Measurements from ENCODE around the gene ADGRG7. TPM values are rescaled to one million over a fixed set of nuclear protein-coding genes. Genes with fewer than 3 reads are reported as not detected.
A peak's percentile ranks its signal among the peaks of the same experiment; 100 is the strongest.

Gene ADGRG7
- polyA plus RNA-seq, 1 donor (not counting 4 experiments of a cell fraction or from before 2014, with no cell fraction given) = 0.03 TPM

DNA sequence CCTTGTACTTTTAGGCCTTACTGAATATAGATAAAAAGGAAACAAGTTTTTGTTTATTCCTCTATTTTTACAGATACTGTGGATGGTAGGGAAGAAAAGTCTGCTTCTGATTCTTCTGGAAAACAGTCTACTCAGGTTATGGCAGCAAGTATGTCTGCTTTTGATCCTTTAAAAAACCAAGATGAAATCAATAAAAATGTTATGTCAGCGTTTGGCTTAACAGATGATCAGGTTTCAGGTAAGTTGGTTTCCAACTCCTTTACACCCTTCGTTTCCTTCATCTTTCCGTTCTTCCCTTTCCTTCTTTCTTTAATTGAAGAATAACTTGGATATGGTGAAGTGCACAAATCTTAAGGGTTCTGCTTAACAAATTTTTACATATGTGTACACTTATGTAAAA, 123.0 kb downstream of the ADGRG7 start:
- H3K9ac ChIP-seq (ENCODE audit: control insufficient read depth, extremely low read depth, insufficient read depth, low read length) = no peak overlapping the region
- no peaks in the 10 kb centered on the region for H3K27me3 ChIP-seq (ENCODE audit: control insufficient read depth, extremely low read depth, insufficient read depth, low read length)
- H3K9me3 ChIP-seq (ENCODE audit: control insufficient read depth, low read depth, low read length) = no peaks in the 10 kb centered on the region
- peaks cover 60% of the 10 kb centered on the region for H3K79me2 ChIP-seq (ENCODE audit: control insufficient read depth, insufficient read depth, low read length)
- H3K27ac ChIP-seq (ENCODE audit: control insufficient read depth, insufficient read depth, low read length) = no peak overlapping the region
- H3K4me1 ChIP-seq (ENCODE audit: control insufficient read depth, extremely low read depth, insufficient read depth, low read length) = no peaks in the 10 kb centered on the region
- dilution Hi-C loops (cut with MboI; ENCODE audit: extremely low pct_ligation_motif_present, low sequenced_read_pairs) = no loop called here
- DNase-seq (ENCODE audit: low read depth, low spot score) = no peak
- TF ChIP-seq CTCF (optimal IDR thresholded peaks at IDR 0.05 in 1 of 3, IDR thresholded peaks at IDR 0.05 in 1 of 3, conservative IDR thresholded peaks at IDR 0.05 in 1 of 3; ENCODE audit: extremely low read depth in 1 of 3, insufficient read depth in 2 of 3, low read length in 3 of 3) (no peak), EZH2 (IDR thresholded peaks at IDR 0.05; ENCODE audit: low read length) (no peak)
- no peak overlapping the region for H2AFZ ChIP-seq (ENCODE audit: control insufficient read depth, low read length)
- H4K20me1 ChIP-seq (ENCODE audit: control insufficient read depth, extremely low read depth, insufficient read depth, low read length) = peaks cover 5% of the 10 kb centered on the region
- H3K36me3 ChIP-seq (ENCODE audit: control insufficient read depth in 2 of 2, extremely low read depth in 1 of 2, insufficient read depth in 2 of 2, low read length in 2 of 2) = peaks cover 20 to 37% of the 10 kb centered on the region in 2 experiments
- no peaks in the 10 kb centered on the region for H3K9me1 ChIP-seq (ENCODE audit: control insufficient read depth, extremely low read depth, insufficient read depth, low read length)
- no peak overlapping the region for H3K4me3 ChIP-seq (ENCODE audit: control insufficient read depth in 2 of 3, extremely low read depth in 1 of 3, insufficient read depth in 2 of 3, low read depth in 1 of 3, low read length in 3 of 3)
- FAIRE-seq = no peak
- H3K4me2 ChIP-seq (ENCODE audit: control insufficient read depth, extremely low read depth, insufficient read depth, low read depth, low read length) = no peak overlapping the region

DNA sequence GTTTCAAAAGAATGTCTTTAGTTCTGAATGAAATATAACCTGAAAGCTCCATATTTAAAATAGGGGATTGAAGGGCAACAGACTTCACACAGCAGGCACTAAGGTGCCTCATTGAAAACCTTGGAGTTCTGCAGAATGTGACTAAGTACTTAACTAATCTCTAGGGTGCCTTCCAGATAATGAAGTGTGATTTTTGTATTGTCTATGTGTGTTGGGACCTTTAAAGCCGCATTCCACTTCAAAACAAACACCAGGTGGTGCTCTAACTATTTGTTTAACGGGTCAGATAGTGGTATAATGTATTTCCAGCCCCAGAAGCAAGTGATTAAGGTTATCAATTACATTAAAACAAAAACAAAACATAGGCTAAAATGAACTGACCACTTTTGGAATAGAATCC, 127.9 kb downstream of the ADGRG7 start:
- dilution Hi-C loops (cut with MboI; ENCODE audit: extremely low pct_ligation_motif_present, low sequenced_read_pairs) = no loop called here
- Histone ChIP-seq H3K27ac (ENCODE audit: control insufficient read depth, insufficient read depth, low read length) (no peak overlapping the region), H3K9me1 (ENCODE audit: control insufficient read depth, extremely low read depth, insufficient read depth, low read length) (no peaks in the 10 kb centered on the region), H4K20me1 (ENCODE audit: control insufficient read depth, extremely low read depth, insufficient read depth, low read length) (peaks cover 2% of the 10 kb centered on the region), H3K9me3 (ENCODE audit: control insufficient read depth, low read depth, low read length) (no peaks in the 10 kb centered on the region), H3K9ac (ENCODE audit: control insufficient read depth, extremely low read depth, insufficient read depth, low read length) (no peak overlapping the region), H3K79me2 (ENCODE audit: control insufficient read depth, insufficient read depth, low read length) (peaks cover 40% of the 10 kb centered on the region), H3K4me2 (ENCODE audit: control insufficient read depth, extremely low read depth, insufficient read depth, low read depth, low read length) (no peak overlapping the region), H3K4me3 (ENCODE audit: control insufficient read depth in 2 of 3, extremely low read depth in 1 of 3, insufficient read depth in 2 of 3, low read depth in 1 of 3, low read length in 3 of 3) (no peak overlapping the region), H3K36me3 (ENCODE audit: control insufficient read depth in 2 of 2, extremely low read depth in 1 of 2, insufficient read depth in 2 of 2, low read length in 2 of 2) (peaks cover 26 to 33% of the 10 kb centered on the region in 2 experiments), H3K4me1 (ENCODE audit: control insufficient read depth, extremely low read depth, insufficient read depth, low read length) (no peaks in the 10 kb centered on the region), H3K27me3 (ENCODE audit: control insufficient read depth, extremely low read depth, insufficient read depth, low read length) (no peaks in the 10 kb centered on the region), H2AFZ (ENCODE audit: control insufficient read depth, low read length) (no peak overlapping the region)
- peak in 2 of 3 experiments; percentile 11 to 39 for TF ChIP-seq CTCF (optimal IDR thresholded peaks at IDR 0.05 in 1 of 3, IDR thresholded peaks at IDR 0.05 in 1 of 3, conservative IDR thresholded peaks at IDR 0.05 in 1 of 3; ENCODE audit: extremely low read depth in 1 of 3, insufficient read depth in 2 of 3, low read length in 3 of 3)
- no peak for TF ChIP-seq EZH2 (IDR thresholded peaks at IDR 0.05; ENCODE audit: low read length)
- DNase-seq (ENCODE audit: low read depth, low spot score) = no peak
- peak; percentile 48 for FAIRE-seq

Measured in keratinocyte (primary cell).